HG03103 (cell line): ENCODE results near the gene SSX4B.
"Not testable (repeated sequence)": the region's sequence is repeated elsewhere in the genome, so short reads cannot be mapped to it uniquely, and the experiment has no call there.

ENCODE experiments used
- ATAC-seq: cut with Tn5 transposase; IDR thresholded peaks from one replicate; pipeline ENCODE4 v1.9.1; 2021; ENCODE audit warnings: low read depth; ENCODE audit not compliant: unreplicated experiment

Gene SSX4B

DNA sequence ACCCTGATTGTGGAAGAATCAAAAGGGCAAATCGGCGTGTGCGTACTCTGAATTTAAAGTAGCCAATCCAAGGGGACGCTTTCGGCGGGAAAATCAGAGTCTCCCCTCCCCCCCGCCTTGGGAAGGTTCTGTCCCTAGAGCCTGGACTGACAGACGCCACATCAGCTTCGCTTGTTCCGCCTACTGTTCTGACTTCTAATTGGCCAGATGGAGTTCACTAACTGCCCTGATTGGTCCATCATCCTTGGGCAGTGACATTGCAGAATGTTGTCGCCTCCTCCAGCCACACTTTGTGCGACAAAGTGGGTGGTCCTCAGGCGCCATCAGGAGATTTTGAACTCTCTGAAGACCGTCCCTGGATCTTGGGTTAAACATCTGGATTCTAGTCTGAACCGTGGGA lies at the start of gene SSX4B:
TSS of gene SSX4B (minus strand) at position 101 of the 400 bp plus-strand sequence. CDS start 588 bp downstream, outside the sequence.
- ATAC-seq, result not testable (repeated sequence)

GRCh38 chrX:48460606-48461005 lies 48.8 kb upstream of the SSX4B start:
- no peak for ATAC-seq

GRCh38 chrX:48460031-48460430 lies 48.3 kb upstream of the SSX4B start:
- no peak for ATAC-seq

DNA sequence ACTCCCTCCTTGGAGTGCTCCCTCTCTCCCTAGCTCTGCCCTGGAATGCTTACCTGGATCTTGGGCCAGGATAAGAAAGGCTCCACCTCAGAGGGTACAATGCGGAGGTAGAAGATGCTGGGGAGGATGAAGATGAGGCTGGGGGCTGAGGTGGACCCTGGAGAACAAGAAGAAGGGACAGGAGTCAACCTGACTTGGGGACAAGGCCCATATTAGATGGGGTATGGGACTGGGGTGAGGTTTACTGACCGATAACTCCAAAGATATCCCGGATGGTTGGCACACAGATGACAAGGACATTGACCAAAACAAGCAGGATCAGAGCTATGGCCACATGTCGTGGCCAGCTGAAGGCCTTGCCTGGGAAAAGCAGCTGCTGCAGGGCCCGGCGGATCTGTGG lies 47.7 kb upstream of the SSX4B start:
- ATAC-seq, result no peak

DNA sequence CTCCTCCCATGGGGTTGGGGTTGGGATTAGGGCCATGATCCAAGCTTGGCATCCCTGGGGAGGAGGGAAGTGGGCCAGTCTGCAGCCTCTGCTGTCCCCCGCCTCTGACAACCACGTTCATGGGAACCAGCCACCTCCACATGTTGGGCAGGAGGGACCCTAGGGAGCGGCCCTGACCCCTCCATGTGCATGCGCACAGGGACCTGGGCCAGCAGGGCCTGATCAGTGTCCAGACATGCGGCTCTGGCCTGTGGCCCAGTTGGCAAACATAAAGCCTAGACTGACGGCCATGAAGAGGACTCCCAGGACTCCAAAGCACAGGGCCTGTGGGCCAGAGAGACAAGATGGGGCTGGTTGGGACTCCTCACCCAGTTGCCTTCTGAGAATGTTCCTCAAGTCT lies 47.0 kb upstream of the SSX4B start:
- no peak for ATAC-seq

DNA sequence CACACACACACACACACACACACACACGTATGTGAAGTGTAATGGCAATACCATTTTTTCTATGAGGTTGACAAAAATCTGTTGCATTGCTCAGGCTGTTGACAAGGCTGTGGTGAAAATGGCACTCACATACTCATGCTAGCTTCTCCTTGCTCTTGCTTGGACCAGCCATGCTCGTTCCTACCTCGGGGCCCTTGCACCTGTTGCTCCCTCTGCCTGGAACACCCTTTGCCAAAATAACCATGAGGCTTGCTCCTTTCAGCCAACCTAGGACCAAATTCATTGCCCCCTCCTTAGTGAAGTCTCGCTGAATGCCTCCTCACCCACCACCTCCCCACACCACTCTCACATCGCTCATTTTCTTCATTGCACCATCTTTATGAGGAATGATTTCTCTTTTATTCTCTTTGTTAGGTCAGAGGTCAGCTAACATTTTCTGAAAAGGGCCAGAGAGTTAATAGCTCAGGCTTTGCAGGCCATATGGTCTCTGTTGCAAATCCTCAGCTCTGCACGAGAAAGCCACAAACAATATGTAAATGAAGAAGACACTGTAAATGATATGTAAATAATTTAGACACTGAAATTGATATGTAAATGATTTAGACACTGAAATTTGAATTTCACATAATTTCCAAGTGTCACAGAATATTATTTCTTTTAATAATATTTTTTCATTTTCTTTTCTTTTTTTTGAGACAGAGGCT lies 45.0 kb upstream of the SSX4B start:
- no peak for ATAC-seq

- no peak for ATAC-seq
Measured at GRCh38 chrX:48451708-48452107, 39.9 kb upstream of the SSX4B start.

DNA sequence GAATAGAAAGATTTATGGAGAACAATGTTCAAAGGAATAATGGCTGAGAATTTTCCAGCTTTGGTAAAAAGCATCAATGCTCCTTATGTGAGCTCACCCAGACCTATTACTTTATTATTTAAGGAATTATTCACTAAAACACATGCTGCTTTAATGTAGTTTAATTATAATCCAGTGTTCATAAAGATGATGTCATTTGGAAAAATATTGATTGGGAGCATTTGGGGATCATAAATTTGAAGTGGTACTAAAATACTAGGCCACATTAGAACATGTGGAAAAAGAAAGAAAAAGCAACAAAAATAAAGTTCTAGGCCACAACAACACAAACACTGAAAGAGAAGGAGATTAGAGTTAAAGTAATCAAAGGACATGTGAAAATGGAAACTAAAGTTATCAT lies 38.3 kb upstream of the SSX4B start:
- ATAC-seq, result no peak

GRCh38 chrX:48447201-48447600 lies 35.4 kb upstream of the SSX4B start:
- ATAC-seq, result not testable (repeated sequence)

GRCh38 chrX:48433713-48434112 lies 22.0 kb upstream of the SSX4B start:
- ATAC-seq, result not testable (repeated sequence)

- ATAC-seq, result not testable (repeated sequence)
Measured at GRCh38 chrX:48430166-48430565, 18.4 kb upstream of the SSX4B start.

DNA sequence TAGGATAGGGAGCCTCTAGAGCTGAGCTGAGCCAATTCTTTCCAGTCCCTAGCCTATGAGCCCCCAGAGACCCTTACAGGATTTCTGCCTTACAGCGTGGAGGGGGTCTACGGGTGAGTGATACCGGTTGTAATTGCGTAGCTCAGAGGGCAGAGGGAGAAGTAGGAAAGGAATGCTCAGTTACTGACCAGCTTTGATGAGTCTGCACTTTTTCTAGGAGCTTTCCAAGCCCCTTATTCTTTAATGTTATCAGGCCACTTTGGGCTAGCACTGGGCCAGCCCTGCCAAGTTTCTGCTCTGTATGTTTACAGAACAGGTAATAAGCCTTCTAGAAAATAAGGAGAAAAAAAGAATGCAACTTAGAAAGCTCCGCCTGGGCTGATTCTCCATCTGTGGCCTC lies 17.8 kb upstream of the SSX4B start:
- not testable (repeated sequence) for ATAC-seq

DNA sequence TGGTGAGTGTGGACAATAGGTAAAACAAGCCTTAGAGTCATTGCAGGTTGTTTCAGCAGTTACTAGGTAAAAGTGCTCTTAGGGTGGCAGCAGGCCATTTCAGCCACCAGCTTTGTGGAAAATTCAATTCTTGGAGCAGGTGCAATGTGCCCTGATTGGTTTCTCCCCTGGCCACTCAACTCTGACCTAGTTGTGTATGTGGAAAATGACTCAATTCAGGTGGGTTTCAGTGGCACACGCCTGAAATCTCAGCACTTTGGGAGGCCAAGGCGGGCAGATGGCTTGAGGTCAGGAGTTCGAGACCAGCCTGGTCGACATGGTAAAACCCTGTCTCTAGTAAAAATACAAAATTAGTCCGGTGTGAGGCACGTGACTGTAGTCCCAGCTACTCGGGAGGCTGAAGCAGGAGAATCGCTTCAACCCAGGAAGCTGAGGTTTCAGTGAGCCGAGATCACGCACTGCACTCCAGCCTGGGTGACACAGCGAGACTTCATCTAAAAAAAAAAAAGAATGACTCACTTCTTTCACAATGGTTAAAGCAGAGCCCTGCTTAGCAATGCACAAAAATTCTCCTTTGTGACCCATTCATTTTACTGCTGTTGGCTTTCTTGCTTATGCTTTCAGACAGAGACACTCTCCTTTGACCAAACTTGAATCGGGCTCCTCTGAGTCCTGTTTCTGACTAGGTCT lies 15.4 kb upstream of the SSX4B start:
- not testable (repeated sequence) for ATAC-seq

GRCh38 chrX:48397825-48398224 lies 13.9 kb downstream of the SSX4B start:
- ATAC-seq, result not testable (repeated sequence)

DNA sequence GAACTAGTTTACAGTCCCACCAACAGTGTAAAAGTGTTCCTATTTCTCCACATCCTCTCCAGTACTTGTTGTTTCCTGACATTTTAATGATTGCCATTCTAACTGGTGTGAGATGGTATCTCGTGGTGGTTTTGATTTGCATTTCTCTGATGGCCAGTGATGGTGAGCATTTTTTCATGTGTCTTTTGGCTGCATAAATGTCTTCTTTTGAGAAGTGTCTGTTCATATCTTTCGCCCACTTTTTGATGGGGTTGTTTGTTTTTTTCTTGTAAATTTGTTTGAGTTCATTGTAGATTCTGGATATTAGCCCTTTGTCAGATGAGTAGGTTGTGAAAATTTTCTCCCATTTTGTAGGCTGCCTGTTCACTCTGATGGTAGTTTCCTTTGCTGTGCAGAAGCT lies 14.8 kb downstream of the SSX4B start:
- ATAC-seq, result not testable (repeated sequence)

- ATAC-seq, result not testable (repeated sequence)
Measured at GRCh38 chrX:48383239-48383638, 28.5 kb downstream of the SSX4B start, which contains the start of gene SSX4. SSX4 (plus strand) TSS chrX:48383539; CDS start chrX:48384054, 515 bp downstream.

DNA sequence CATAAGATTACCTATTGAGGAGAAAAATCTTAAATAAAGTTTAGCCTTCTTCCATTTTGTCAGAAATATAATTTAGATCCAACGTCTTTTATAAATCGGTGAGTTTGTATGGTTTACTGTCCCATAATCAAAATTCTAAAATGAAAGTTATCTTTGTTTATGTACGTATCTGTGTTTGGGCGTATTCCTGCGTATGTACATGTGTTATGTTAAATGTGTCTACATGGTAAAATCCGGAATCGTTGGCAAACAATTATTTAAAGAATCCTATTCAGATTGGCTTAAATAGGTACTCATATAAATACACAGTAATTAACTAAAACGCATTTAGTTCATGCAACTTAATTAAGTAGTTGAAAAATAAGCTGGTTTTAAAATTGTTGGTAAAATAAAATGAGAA lies 41.4 kb downstream of the SSX4B start:
- not testable (repeated sequence) for ATAC-seq

GRCh38 chrX:48367717-48368408 lies 43.9 kb downstream of the SSX4B start:
- not testable (repeated sequence) for ATAC-seq

GRCh38 chrX:48359281-48359680 lies 52.5 kb downstream of the SSX4B start:
- ATAC-seq, result not testable (repeated sequence)

GRCh38 chrX:48357681-48358080 lies 54.1 kb downstream of the SSX4B start:
- no peak for ATAC-seq
